HG03571 (cell line): ENCODE results near the gene ARID3A.

Experiments
- ATAC-seq: cut with Tn5 transposase; IDR thresholded peaks from one replicate; pipeline ENCODE4 v1.9.1; 2021; ENCODE audit not compliant: unreplicated experiment

ARID3A gene

GRCh38 chr19:911197-912033, 14.4 kb upstream of the ARID3A start:
- no peak for ATAC-seq

GRCh38 chr19:912181-913079, 13.4 kb upstream of the ARID3A start:
- ATAC-seq, result no peak

DNA sequence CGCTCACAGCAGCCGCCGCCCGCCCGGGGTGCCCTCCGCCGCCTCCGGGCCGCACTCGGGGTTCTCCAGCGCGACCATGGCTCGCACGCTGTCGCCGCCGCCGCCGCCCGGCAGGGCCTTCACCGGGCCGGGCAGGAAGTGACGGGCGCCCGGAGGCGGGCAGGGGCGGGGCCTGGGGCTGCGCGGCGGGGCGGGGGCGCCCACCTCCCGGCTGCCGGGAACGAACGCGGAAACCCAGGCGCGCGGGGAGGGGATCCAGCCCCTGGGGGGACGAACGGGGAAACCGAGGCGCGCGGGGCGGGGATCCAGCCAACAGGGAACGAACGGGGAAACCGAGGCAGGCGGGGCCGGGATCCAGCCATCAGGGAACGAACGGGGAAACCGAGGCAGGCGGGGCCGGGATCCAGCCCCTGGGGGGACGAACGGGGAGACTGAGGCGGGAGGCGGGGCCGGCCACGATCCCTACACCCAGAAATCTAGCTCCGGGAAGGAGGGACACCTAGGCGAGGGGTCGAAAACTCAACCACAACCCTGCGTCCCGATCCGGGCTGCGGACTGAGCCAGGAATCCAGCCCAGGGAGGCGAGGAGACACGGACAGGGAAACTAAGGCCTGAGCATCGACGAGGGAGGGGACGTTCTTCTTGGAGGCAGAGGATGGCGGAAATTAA, 12.6 kb upstream of the ARID3A start, which contains the start of gene R3HDM4:
Gene R3HDM4, minus strand, starts transcription at position 140 of the 669 bp plus-strand sequence. Its CDS starts 62 bp downstream, at position 78.
- ATAC-seq, result no peak

- ATAC-seq, result no peak
Observed at GRCh38 chr19:916645-917322, 9.1 kb upstream of the ARID3A start.

DNA sequence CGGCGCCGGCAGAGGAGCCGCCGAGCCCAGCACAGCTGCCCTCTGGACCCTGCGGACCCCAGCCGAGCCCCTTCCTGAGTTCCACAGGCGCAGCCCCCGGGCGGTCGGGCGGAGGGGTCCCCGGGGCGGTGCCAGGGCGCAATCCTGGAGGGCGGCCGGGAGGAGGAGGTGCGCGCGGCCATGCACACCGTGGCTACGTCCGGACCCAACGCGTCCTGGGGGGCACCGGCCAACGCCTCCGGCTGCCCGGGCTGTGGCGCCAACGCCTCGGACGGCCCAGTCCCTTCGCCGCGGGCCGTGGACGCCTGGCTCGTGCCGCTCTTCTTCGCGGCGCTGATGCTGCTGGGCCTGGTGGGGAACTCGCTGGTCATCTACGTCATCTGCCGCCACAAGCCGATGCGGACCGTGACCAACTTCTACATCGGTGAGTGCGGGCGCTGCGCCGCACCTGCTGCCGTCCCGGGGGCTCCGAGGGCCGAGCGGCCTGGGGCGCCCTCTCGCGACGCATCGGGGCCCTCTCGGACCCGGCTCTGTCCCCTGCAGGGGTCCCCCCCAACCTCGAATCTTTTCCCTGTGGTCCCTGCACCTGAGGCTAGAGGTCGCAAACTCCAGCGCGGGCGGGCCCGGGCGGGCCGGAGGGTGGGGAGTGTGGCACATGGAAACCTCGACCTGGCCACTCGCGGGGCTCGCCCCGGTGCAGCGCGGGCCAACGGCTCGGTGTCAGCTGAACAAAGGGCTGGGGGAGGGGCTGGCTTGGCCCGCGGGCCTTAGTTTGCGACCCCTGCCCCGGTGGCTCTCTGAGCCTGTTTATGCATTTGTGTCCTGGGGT, 8.3 kb upstream of the ARID3A start, which contains the start of gene KISS1R:
Gene KISS1R, plus strand, starts transcription at position 11 of the 829 bp plus-strand sequence. Its CDS starts 170 bp downstream, at position 181.
- ATAC-seq, result no peak

- no peak for ATAC-seq
Observed at GRCh38 chr19:918152-918437, 7.7 kb upstream of the ARID3A start.

- no peak for ATAC-seq
Observed at GRCh38 chr19:918481-919198, 7.2 kb upstream of the ARID3A start.

DNA sequence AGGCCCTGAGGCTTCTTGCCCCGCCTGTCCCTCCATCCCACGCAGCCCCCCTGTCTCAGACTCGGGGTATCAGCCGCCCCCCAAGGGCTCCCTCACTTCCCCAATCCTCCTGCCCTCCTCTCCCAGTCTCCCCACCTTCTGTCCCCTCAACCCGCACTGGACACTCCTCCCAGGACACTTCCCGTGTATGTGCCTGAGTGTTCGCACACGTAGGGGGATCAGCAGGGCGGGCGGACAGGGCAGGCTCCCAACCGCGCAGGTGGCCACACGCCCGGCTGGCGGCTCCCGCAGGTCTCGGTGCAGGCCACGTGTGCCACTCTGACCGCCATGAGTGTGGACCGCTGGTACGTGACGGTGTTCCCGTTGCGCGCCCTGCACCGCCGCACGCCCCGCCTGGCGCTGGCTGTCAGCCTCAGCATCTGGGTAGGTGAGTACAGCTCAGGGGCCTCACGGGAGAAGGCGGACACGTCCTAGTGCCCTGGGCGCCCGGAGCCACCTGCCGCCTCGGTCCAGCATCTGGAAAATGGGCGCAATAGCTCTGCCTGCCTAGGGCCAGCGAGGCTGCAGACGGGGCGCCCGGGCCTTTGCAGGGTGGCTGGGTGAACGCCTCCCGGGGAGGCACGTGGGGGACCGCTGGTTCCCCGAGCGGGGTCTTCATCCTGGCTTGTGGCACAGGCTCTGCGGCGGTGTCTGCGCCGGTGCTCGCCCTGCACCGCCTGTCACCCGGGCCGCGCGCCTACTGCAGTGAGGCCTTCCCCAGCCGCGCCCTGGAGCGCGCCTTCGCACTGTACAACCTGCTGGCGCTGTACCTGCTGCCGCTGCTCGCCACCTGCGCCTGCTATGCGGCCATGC, 6.4 kb upstream of the ARID3A start:
- ATAC-seq, result no peak

- ATAC-seq, result no peak
Observed at GRCh38 chr19:920051-920864, 5.6 kb upstream of the ARID3A start.

DNA sequence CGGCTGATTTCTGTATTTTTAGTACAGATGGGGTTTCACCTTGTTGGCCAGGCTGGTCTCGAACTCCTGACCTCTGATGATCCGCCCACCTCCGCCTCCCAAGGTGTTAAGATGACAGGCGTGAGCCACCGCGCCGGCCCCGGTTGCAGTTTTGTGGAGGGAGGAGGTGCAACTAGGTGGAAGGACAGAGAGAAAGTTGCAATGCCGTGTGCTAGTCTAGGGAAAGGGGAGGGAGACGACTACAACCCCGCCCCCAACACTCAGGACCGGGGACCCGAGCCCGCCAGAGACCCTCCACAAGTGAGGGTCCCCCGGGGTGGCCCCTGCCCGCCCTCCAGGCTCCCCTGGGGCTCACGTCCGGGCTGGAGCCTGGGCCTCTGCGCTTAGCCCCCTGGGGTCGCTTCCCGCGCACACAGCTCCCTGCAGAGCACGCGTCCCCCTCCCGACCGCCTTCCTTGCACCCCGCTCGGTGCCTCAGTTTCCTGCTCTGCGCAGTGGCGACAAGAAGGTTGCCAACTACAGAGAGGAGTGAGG, 1.2 kb upstream of the ARID3A start:
- no peak for ATAC-seq

- peak; percentile 5 for ATAC-seq
Observed at GRCh38 chr19:925087-925525, 729 bp upstream of the ARID3A start.

DNA sequence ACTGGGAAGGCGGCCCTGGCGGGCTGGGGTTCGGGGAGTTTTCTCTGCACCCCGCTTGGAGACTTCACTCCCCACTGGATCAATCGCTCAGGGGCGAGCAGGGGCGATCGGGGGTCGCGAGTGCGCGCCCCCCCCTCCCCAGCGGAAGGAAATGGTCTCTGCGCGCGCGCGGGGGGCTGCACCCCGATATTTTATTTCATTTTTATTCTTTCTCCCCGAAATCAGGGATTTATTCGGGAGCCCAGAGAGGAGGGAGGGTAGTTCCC, 421 bp downstream of the ARID3A start:
- ATAC-seq, result no peak

- ATAC-seq, result no peak
Observed at GRCh38 chr19:926589-927350, 935 bp downstream of the ARID3A start.

DNA sequence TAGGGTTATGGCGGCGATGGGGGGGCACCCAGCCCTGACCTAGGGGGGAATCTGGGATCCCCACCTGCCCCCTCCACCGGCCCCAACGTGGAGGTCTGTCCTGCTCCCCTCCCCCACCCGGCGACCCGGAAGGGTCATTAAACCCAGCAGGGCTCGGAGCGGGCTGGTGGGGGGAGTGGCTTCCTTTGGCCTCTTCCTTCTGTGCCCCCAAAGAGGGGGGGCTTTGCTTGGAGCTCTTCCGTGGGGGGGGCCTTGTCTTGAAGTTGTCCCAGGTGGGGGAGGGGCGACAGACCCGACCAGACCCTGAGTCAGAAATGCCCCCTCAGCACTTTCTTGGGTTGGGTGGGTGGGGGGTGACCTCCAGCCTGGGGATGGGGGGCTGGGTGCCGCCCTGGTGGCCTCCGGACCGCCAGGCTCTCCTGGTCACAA, 1.5 kb downstream of the ARID3A start:
- no peak for ATAC-seq

GRCh38 chr19:927780-928401, 2.1 kb downstream of the ARID3A start:
- no peak for ATAC-seq

- ATAC-seq, result no peak
Observed at GRCh38 chr19:928471-929202, 2.8 kb downstream of the ARID3A start.
